GM12878 (cell line): ENCODE results near the gene RASGRP2. TPM values are rescaled to one million over a fixed set of nuclear protein-coding genes. Genes with fewer than 3 reads are reported as not detected.

Source experiments
- ATAC-seq: fragments of 200-7000 bp; cut with Tn5 transposase; 3 replicates; pipeline ENCODE4 v1.9.1; 2020; ENCODE audit warnings: mild to moderate bottlenecking, moderate library complexity
- BruUV-seq: library from RNA; stranded (reverse); fragments of 400-500 nt; replicated peaks from 2 replicates; lab custom pipeline; 2021; lab: Mats Ljungman, UMichigan
- CTCF ChIA-PET: fragments of 300-600 bp; sonication (Branson Sonifier 250); formaldehyde crosslinking; extraction: SDS; loops from one replicate; lab custom pipeline; 2021; ENCODE audit warnings: inconsistent platforms; lab: Yijun Ruan, JAX
- POLR2A ChIA-PET: fragments of 350-600 bp; formaldehyde crosslinking; extraction: SDS; loops from one replicate; lab custom pipeline; 2021; ENCODE audit warnings: inconsistent platforms; lab: Charles Lee
- RAD21 ChIA-PET: fragments of 300-600 bp; sonication (Branson Sonifier 250); formaldehyde crosslinking; loops from one replicate; lab custom pipeline; 2023; ENCODE audit warnings: antibody characterized with exemption; ENCODE audit not compliant: unreplicated experiment; lab: Charles Lee
- SMC1A ChIA-PET: fragments of 300-600 bp; sonication (Branson Sonifier 250); formaldehyde crosslinking; loops from one replicate; lab custom pipeline; 2023; ENCODE audit not compliant: unreplicated experiment, uncharacterized antibody; lab: Charles Lee
- DNase-seq: peaks from one replicate; pipeline ENCODE4 v3.0.0-alpha.2; 2011; ENCODE audit warnings: low read depth, low spot score
- FAIRE-seq: peaks from 3 replicates; lab custom pipeline; 2011; peaks lifted over from hg19 to GRCh38; lab: Jason Lieb, UNC
- H2AFZ ChIP-seq: 2 replicates; pipeline ENCODE4 v1.6.0; 2011; ENCODE audit warnings: low read depth, low read length, control low read depth; ENCODE audit not compliant: control insufficient read depth
- H3K27ac ChIP-seq: 2 replicates; pipeline ENCODE4 v1.5.1; 2011; ENCODE audit warnings: control low read depth; ENCODE audit not compliant: control insufficient read depth, insufficient read depth
- H3K27me3 ChIP-seq, 2 experiments: replicated peaks in 1 of 2; 2 replicates each; pipeline versions ENCODE4 v1.6.0 to v1.6.1; 2011; ENCODE audit warnings: low read length in 1 of 2; ENCODE audit not compliant: control insufficient read depth in 2 of 2, insufficient read depth in 2 of 2
- H3K36me3 ChIP-seq, 2 experiments: 2 replicates each; pipeline ENCODE4 v1.5.1; 2011; ENCODE audit warnings: low read length in 1 of 2; ENCODE audit not compliant: control insufficient read depth in 2 of 2, insufficient read depth in 2 of 2
- H3K4me1 ChIP-seq: 2 replicates; pipeline ENCODE4 v1.6.1; 2011; ENCODE audit warnings: mild to moderate bottlenecking, low read length, moderate library complexity, mixed read lengths; ENCODE audit not compliant: control insufficient read depth, insufficient read depth
- H3K4me2 ChIP-seq: 2 replicates; pipeline ENCODE4 v1.6.0; 2011; ENCODE audit warnings: control low read depth; ENCODE audit not compliant: control insufficient read depth, insufficient read depth
- H3K4me3 ChIP-seq: fragments of 200-600 bp; sonication (generic); 2 replicates; pipeline ENCODE4 v1.5.1; 2016
- H3K79me2 ChIP-seq: 2 replicates; pipeline ENCODE4 v1.6.0; 2011; ENCODE audit warnings: low read length; ENCODE audit not compliant: control insufficient read depth, insufficient read depth
- H3K9ac ChIP-seq: 2 replicates; pipeline ENCODE4 v1.8.0; 2011; ENCODE audit warnings: low read length, control low read depth, mixed read lengths; ENCODE audit not compliant: control insufficient read depth, insufficient read depth
- H3K9me3 ChIP-seq: replicated peaks from 3 replicates; pipeline ENCODE4 v1.5.1; 2011; ENCODE audit warnings: mild to moderate bottlenecking, low read length; ENCODE audit not compliant: control insufficient read depth, insufficient read depth
- H4K20me1 ChIP-seq: 2 replicates; pipeline ENCODE4 v1.6.0; 2011; ENCODE audit not compliant: control insufficient read depth, insufficient read depth
- WGBS: methylation state at CpG from one replicate; pipeline ENCODE4 v1.1.6; 2016; ENCODE audit warnings: low lambda C conversion rate; ENCODE audit not compliant: insufficient replicate concordance, insufficient coverage; ENCODE audit errors: missing lambda C conversion rate; 5-methylcytosine and 5-hydroxymethylcytosine counted together
- in situ Hi-C: fragments of 300-500 bp; cut with MboI; formaldehyde crosslinking; loops from 9 replicates; pipeline ENCODE4 v1.14.3; 2018; ENCODE audit warnings: mixed read lengths
- intact Hi-C: fragments of 100-400 bp; cut with micrococcal nuclease; formaldehyde crosslinking; loops from one replicate; pipeline ENCODE4 v1.14.2; 2022; ENCODE audit not compliant: unreplicated experiment
- polyA plus RNA-seq, 11 experiments: library from polyadenylated mRNA; depleted of rRNA in 4 of 11; unstranded in 6 of 11; stranded (reverse) in 5 of 11; fragments of >200 nt; fragmentation: Nextera tagmentation in 4 of 11; fragmentation: Illumina TruSeq in 1 of 11; extraction: Ambion mirVana in 4 of 11; extraction: Trizol in 1 of 11; gene quantifications; 1 replicate in 1 of 11; 2 replicates in 10 of 11; pipeline versions ENCODE4 v1.2.1 to v1.2.3, GENCODE V29; 2011 to 2016; ENCODE audit warnings: inconsistent platforms in 2 of 11, missing spikeins in 2 of 11, low read depth in 1 of 11
- total RNA-seq, 4 experiments: library from RNA; depleted of rRNA in 3 of 4; stranded (reverse); fragments of >200 nt in 3 of 4; fragmentation: Illumina TruSeq in 1 of 4; extraction: Trizol in 1 of 4; gene quantifications; 2 replicates each; pipeline versions ENCODE4 v1.2.1 to v1.2.3, GENCODE V29; 2013 to 2021
- TF ChIP-seq, protein P1 (sequence below): IDR thresholded peaks from 2 replicates; pipeline ENCODE4 v1.6.1; 2011; ENCODE audit warnings: borderline replicate concordance, low read depth, mild to moderate bottlenecking, moderate library complexity, low read length; ENCODE audit not compliant: insufficient read depth, poor library complexity, severe bottlenecking
- TF ChIP-seq, protein P2 (sequence below): fragments of 450-650 bp; formaldehyde crosslinking; IDR thresholded peaks from 2 replicates; pipeline ENCODE4 v1.5.0; 2022; ENCODE audit warnings: mild to moderate bottlenecking, missing genetic modification characterization
- TF ChIP-seq, protein P3 (sequence below): IDR thresholded peaks from 2 replicates; pipeline ENCODE4 v1.6.1; 2011; ENCODE audit warnings: mild to moderate bottlenecking, low read depth, low read length, moderate library complexity; ENCODE audit not compliant: insufficient replicate concordance

RASGRP2 gene
- total and polyA plus RNA-seq, 10 of the 15 experiments (the other 5 are each of a cell fraction or from before 2014, with no cell fraction given) = 0.26 to 9.0 (median 5.4) TPM

DNA sequence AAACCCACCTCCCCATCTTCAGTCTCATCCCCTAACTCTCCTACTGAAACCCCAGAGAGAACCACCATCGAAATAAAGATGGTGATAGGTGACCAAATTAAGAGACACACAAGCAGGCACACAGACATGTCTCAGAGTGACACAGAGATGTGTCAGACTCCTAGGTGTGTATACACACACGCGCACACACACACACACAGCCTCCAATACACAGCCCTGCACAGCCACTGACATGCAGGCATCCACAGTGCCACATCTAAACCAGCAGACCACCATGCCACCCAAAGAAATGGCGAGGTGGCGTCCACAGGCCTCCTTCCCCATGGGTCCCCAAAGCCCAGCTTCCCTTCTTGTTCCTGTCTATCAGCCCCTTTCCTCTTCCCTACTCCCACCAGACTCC lies 48.4 kb downstream of the RASGRP2 start:
- no peaks in the 10 kb centered on the region for H3K9me3 ChIP-seq
- in situ Hi-C loops = no loop called here

More for the DNA sequence above, 48.4 kb downstream of the RASGRP2 start:
- no peaks in the 10 kb centered on the region for H4K20me1 ChIP-seq
- H3K9ac ChIP-seq = no peak overlapping the region
- H3K4me2 ChIP-seq = no peak overlapping the region
- H3K27ac ChIP-seq = no peak overlapping the region
- H3K4me1 ChIP-seq = 0 out of 2 replicates have a peak, but pooled peaks cover 3% of the 10 kb centered on the region
- TF ChIP-seq, protein P1, sequence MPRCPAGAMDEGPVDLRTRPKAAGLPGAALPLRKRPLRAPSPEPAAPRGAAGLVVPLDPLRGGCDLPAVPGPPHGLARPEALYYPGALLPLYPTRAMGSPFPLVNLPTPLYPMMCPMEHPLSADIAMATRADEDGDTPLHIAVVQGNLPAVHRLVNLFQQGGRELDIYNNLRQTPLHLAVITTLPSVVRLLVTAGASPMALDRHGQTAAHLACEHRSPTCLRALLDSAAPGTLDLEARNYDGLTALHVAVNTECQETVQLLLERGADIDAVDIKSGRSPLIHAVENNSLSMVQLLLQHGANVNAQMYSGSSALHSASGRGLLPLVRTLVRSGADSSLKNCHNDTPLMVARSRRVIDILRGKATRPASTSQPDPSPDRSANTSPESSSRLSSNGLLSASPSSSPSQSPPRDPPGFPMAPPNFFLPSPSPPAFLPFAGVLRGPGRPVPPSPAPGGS = peak; percentile 97
- TF ChIP-seq, protein P2, sequence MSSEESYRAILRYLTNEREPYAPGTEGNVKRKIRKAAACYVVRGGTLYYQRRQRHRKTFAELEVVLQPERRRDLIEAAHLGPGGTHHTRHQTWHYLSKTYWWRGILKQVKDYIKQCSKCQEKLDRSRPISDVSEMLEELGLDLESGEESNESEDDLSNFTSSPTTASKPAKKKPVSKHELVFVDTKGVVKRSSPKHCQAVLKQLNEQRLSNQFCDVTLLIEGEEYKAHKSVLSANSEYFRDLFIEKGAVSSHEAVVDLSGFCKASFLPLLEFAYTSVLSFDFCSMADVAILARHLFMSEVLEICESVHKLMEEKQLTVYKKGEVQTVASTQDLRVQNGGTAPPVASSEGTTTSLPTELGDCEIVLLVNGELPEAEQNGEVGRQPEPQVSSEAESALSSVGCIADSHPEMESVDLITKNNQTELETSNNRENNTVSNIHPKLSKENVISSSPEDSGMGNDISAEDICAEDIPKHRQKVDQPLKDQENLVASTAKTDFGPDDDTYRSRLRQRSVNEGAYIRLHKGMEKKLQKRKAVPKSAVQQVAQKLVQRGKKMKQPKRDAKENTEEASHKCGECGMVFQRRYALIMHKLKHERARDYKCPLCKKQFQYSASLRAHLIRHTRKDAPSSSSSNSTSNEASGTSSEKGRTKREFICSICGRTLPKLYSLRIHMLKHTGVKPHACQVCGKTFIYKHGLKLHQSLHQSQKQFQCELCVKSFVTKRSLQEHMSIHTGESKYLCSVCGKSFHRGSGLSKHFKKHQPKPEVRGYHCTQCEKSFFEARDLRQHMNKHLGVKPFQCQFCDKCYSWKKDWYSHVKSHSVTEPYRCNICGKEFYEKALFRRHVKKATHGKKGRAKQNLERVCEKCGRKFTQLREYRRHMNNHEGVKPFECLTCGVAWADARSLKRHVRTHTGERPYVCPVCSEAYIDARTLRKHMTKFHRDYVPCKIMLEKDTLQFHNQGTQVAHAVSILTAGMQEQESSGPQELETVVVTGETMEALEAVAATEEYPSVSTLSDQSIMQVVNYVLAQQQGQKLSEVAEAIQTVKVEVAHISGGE (CRISPR knock-in tag) = no peak
- TF ChIP-seq, protein P3, sequence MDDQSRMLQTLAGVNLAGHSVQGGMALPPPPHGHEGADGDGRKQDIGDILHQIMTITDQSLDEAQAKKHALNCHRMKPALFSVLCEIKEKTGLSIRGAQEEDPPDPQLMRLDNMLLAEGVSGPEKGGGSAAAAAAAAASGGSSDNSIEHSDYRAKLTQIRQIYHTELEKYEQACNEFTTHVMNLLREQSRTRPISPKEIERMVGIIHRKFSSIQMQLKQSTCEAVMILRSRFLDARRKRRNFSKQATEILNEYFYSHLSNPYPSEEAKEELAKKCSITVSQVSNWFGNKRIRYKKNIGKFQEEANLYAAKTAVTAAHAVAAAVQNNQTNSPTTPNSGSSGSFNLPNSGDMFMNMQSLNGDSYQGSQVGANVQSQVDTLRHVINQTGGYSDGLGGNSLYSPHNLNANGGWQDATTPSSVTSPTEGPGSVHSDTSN = peak; percentile 25
- peaks cover 0 to 2% of the 10 kb centered on the region in 2 experiments for H3K27me3 ChIP-seq
- BruUV-seq = no TSS peak
- no peak overlapping the region for H3K4me3 ChIP-seq
- no peak for FAIRE-seq
- POLR2A ChIA-PET = interaction anchor here (0.6 kb wide), 1 partner anchor 27 kb away, joined by 3 read pairs; no protein-coding TSS in a partner anchor
- RAD21 ChIA-PET = no interaction called here
- WGBS = 56% methylated on average over 5 of the region's 5 CpGs
- intact Hi-C loops = no loop called here
- H2AFZ ChIP-seq = no peak overlapping the region
- CTCF ChIA-PET = interaction anchor here (1.4 to 1.5 kb wide), 3 partner anchors 9 to 246 kb away, joined by 3 to 4 read pairs (median 4); no protein-coding TSS in a partner anchor
- no peak for DNase-seq
- no peaks in the 10 kb centered on the region for H3K36me3 ChIP-seq
- H3K79me2 ChIP-seq = no peaks in the 10 kb centered on the region
- no peak for ATAC-seq
- SMC1A ChIA-PET = no interaction called here
